HG03045 (cell line): Measurements from ENCODE around the gene FLG.
"Not testable (repeated sequence)": the region's sequence is repeated elsewhere in the genome, so short reads cannot be mapped to it uniquely, and the experiment has no call there.

Source experiments
- ATAC-seq: cut with Tn5 transposase; IDR thresholded peaks from one replicate; pipeline ENCODE4 v1.9.1; 2021; ENCODE audit warnings: mild to moderate bottlenecking, moderate library complexity; ENCODE audit not compliant: unreplicated experiment

The FLG gene

GRCh38 chr1:152325111-152325510 is at the start of gene FLG:
Gene FLG (minus strand): TSS chr1:152325239. CDS start chr1:152315456, 9,783 bp downstream.
- no peak for ATAC-seq

- no peak for ATAC-seq
Measured at GRCh38 chr1:152374451-152374850, 49.4 kb upstream of the FLG start.

- ATAC-seq: no peak
Measured at GRCh38 chr1:152372672-152373071, 47.6 kb upstream of the FLG start.

- no peak for ATAC-seq
Measured at GRCh38 chr1:152367436-152367835, 42.4 kb upstream of the FLG start.

- ATAC-seq: no peak
Measured at GRCh38 chr1:152359906-152360305, 34.9 kb upstream of the FLG start, which contains the start of gene FLG2. Gene FLG2 (minus strand): TSS chr1:152360006. CDS start chr1:152358884, 1,122 bp downstream.

- no peak for ATAC-seq
Measured at GRCh38 chr1:152356736-152357135, 31.7 kb upstream of the FLG start.

- ATAC-seq: no peak
Measured at GRCh38 chr1:152349611-152350010, 24.6 kb upstream of the FLG start.

- ATAC-seq: no peak
Measured at GRCh38 chr1:152348447-152348846, 23.4 kb upstream of the FLG start.

GRCh38 chr1:152347116-152347728 is 22.2 kb upstream of the FLG start:
- ATAC-seq: no peak

- ATAC-seq: no peak
Measured at GRCh38 chr1:152344438-152344837, 19.4 kb upstream of the FLG start.

- ATAC-seq: no peak
Measured at GRCh38 chr1:152343006-152343405, 18.0 kb upstream of the FLG start.

GRCh38 chr1:152335399-152335798 is 10.4 kb upstream of the FLG start:
- ATAC-seq: no peak

GRCh38 chr1:152328801-152329391 is 3.9 kb upstream of the FLG start:
- ATAC-seq: no peak

- ATAC-seq: no peak
Measured at GRCh38 chr1:152313970-152314369, 11.1 kb downstream of the FLG start.

GRCh38 chr1:152313319-152313801 is 11.7 kb downstream of the FLG start:
- no peak for ATAC-seq

GRCh38 chr1:152312169-152312568 is 12.9 kb downstream of the FLG start:
- ATAC-seq: not testable (repeated sequence)

GRCh38 chr1:152309955-152310354 is 15.1 kb downstream of the FLG start:
- no peak for ATAC-seq

GRCh38 chr1:152309320-152309901 is 15.6 kb downstream of the FLG start:
- not testable (repeated sequence) for ATAC-seq

- ATAC-seq: not testable (repeated sequence)
Measured at GRCh38 chr1:152308758-152309157, 16.3 kb downstream of the FLG start.

- ATAC-seq: not testable (repeated sequence)
Measured at GRCh38 chr1:152307970-152308369, 17.1 kb downstream of the FLG start.

- ATAC-seq: not testable (repeated sequence)
Measured at GRCh38 chr1:152306123-152306522, 18.9 kb downstream of the FLG start.

- not testable (repeated sequence) for ATAC-seq
Measured at GRCh38 chr1:152304773-152305172, 20.3 kb downstream of the FLG start.
